CD4-positive, alpha-beta T cell (primary cell): ENCODE measurements around the gene TRIM34. TPM values are rescaled to one million over a fixed set of nuclear protein-coding genes. Genes with fewer than 3 reads are reported as not detected.

Experiments used
- ATAC-seq: fragments of 200-7000 bp; cut with Tn5 transposase; one replicate; pipeline ENCODE4 v1.10.0; 2022; ENCODE audit warnings: mild to moderate bottlenecking; ENCODE audit not compliant: poor library complexity
- CTCF ChIA-PET: fragments of 350-600 bp; sonication (Branson Sonifier 250); formaldehyde crosslinking; loops from one replicate; lab custom pipeline; 2021; ENCODE audit warnings: antibody characterized with exemption, inconsistent platforms; lab: Charles Lee
- POLR2A ChIA-PET: fragments of 350-600 bp; sonication (Branson Sonifier 250); formaldehyde crosslinking; loops from one replicate; lab custom pipeline; 2021; ENCODE audit warnings: antibody characterized with exemption, inconsistent platforms; lab: Charles Lee
- DNase-seq, 14 experiments: peaks; one replicate each; pipeline ENCODE4 v3.0.0-alpha.2; 2013 to 2020; ENCODE audit warnings: mixed read lengths in 2 of 14
- H3K27ac ChIP-seq, 2 donors: one replicate each; pipeline versions ENCODE4 v1.5.1 to v1.7.0; 2013; ENCODE audit warnings: low read length in 2 of 2, low read depth in 1 of 2, mild to moderate bottlenecking in 1 of 2
- H3K27me3 ChIP-seq, 2 experiments: 1 replicate in 1 of 2; 2 replicates in 1 of 2; pipeline versions ENCODE4 v1.6.1 to v1.7.0; 2013; ENCODE audit warnings: low read length in 2 of 2, control low read depth in 1 of 2, mild to moderate bottlenecking in 1 of 2, moderate library complexity in 1 of 2; ENCODE audit not compliant: insufficient read depth in 2 of 2, control insufficient read depth in 1 of 2
- H3K36me3 ChIP-seq: one replicate; pipeline ENCODE4 v1.6.1; 2013; ENCODE audit warnings: low read length, control low read depth; ENCODE audit not compliant: insufficient read depth
- H3K4me1 ChIP-seq: one replicate; pipeline ENCODE4 v1.6.1; 2013; ENCODE audit warnings: low read length, control low read depth; ENCODE audit not compliant: insufficient read depth
- H3K4me3 ChIP-seq: one replicate; pipeline ENCODE4 v1.5.1; 2013; ENCODE audit warnings: mild to moderate bottlenecking, low read length, moderate library complexity
- H3K9me3 ChIP-seq, 2 experiments: 1 replicate in 1 of 2; 2 replicates in 1 of 2; pipeline versions ENCODE4 v1.6.1 to v1.7.0; 2013; ENCODE audit warnings: low read length in 2 of 2, mild to moderate bottlenecking in 2 of 2, control low read depth in 1 of 2, moderate library complexity in 1 of 2; ENCODE audit not compliant: control insufficient read depth in 1 of 2, insufficient read depth in 1 of 2
- H3K27ac Mint-ChIP-seq: one replicate; pipeline ENCODE4 v1.8.0; 2020; ENCODE audit warnings: mixed read lengths
- H3K27me3 Mint-ChIP-seq: one replicate; pipeline ENCODE4 v1.8.0; 2021; ENCODE audit warnings: mixed read lengths
- H3K36me3 Mint-ChIP-seq: one replicate; pipeline ENCODE4 v1.8.0; 2021; ENCODE audit warnings: low read depth, mixed read lengths
- H3K4me1 Mint-ChIP-seq: one replicate; pipeline ENCODE4 v1.8.0; 2021; ENCODE audit warnings: low read depth, mixed read lengths
- H3K4me3 Mint-ChIP-seq: one replicate; pipeline ENCODE4 v1.8.0; 2020; ENCODE audit warnings: mild to moderate bottlenecking, mixed read lengths
- H3K9me3 Mint-ChIP-seq: one replicate; pipeline ENCODE4 v1.8.0; 2020; ENCODE audit warnings: mixed read lengths
- intact Hi-C, 2 experiments: fragments of 100-400 bp; cut with DNase I in 1 of 2; cut with micrococcal nuclease in 1 of 2; formaldehyde crosslinking; loops; one replicate each; pipeline versions ENCODE4 v1.15.1 to v1.9.0; 2023 to 2025; cut with DNase I, micrococcal nuclease
- total RNA-seq, 174 experiments: library from RNA in 2 of 174; stranded (reverse) in 2 of 174; gene quantifications; one replicate each; pipeline ENCODE4 v1.2.3 and lab custom pipeline; 2021 to 2026
- TF ChIP-seq, protein P1 (sequence below): fragments of 200-600 bp; IDR thresholded peaks from one replicate; pipeline ENCODE4 v1.8.0; 2022; ENCODE audit warnings: antibody characterized with exemption, mild to moderate bottlenecking

TRIM34 gene
- total RNA-seq, 2 experiments from 2014 or later, result 3.0 to 3.5 TPM

DNA sequence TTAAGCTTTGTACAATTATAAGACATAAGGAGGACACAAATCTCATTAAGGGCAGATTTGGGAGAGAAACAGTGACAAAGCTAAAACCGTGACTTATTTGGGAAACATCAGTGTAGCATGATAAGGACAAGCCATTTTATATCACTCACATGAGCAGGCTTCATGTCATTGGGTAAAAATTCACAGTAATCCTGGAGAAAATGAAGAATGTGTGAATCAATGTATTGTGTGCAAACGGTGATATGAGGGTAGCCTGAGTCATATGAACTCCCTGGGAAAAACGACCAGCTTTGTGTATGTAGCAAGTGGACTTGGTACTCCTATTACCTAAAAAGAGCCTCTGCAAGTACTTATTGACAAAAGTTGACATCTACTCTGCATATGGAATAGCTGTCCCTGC is 6.0 kb upstream of the TRIM34 start:
- H3K9me3 ChIP-seq, result no peaks in the 10 kb centered on the region
- ChIA-PET POLR2A (no interaction called here), CTCF (interaction anchor here (1.1 kb wide), 1 partner anchor 18 kb away, joined by 3 read pairs; no protein-coding TSS in a partner anchor)
- peaks cover 1% of the 10 kb centered on the region for H3K4me1 ChIP-seq
- Mint-ChIP-seq H3K27ac (no peak overlapping the region), H3K36me3 (no peaks in the 10 kb centered on the region), H3K4me3 (no peak overlapping the region), H3K4me1 (peaks cover 3% of the 10 kb centered on the region), H3K27me3 (no peaks in the 10 kb centered on the region), H3K9me3 (no peaks in the 10 kb centered on the region)
- DNase-seq, result no peak
- no peak for ATAC-seq
- TF ChIP-seq, protein P1, sequence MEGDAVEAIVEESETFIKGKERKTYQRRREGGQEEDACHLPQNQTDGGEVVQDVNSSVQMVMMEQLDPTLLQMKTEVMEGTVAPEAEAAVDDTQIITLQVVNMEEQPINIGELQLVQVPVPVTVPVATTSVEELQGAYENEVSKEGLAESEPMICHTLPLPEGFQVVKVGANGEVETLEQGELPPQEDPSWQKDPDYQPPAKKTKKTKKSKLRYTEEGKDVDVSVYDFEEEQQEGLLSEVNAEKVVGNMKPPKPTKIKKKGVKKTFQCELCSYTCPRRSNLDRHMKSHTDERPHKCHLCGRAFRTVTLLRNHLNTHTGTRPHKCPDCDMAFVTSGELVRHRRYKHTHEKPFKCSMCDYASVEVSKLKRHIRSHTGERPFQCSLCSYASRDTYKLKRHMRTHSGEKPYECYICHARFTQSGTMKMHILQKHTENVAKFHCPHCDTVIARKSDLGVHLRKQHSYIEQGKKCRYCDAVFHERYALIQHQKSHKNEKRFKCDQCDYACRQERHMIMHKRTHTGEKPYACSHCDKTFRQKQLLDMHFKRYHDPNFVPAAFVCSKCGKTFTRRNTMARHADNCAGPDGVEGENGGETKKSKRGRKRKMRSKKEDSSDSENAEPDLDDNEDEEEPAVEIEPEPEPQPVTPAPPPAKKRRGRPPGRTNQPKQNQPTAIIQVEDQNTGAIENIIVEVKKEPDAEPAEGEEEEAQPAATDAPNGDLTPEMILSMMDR, result no peak
- H3K4me3 ChIP-seq, result no peak overlapping the region
- H3K27me3 ChIP-seq, result no peaks in the 10 kb centered on the region
- intact Hi-C loops, result no loop called here
- H3K36me3 ChIP-seq, result no peaks in the 10 kb centered on the region
- no peak overlapping the region for H3K27ac ChIP-seq

DNA sequence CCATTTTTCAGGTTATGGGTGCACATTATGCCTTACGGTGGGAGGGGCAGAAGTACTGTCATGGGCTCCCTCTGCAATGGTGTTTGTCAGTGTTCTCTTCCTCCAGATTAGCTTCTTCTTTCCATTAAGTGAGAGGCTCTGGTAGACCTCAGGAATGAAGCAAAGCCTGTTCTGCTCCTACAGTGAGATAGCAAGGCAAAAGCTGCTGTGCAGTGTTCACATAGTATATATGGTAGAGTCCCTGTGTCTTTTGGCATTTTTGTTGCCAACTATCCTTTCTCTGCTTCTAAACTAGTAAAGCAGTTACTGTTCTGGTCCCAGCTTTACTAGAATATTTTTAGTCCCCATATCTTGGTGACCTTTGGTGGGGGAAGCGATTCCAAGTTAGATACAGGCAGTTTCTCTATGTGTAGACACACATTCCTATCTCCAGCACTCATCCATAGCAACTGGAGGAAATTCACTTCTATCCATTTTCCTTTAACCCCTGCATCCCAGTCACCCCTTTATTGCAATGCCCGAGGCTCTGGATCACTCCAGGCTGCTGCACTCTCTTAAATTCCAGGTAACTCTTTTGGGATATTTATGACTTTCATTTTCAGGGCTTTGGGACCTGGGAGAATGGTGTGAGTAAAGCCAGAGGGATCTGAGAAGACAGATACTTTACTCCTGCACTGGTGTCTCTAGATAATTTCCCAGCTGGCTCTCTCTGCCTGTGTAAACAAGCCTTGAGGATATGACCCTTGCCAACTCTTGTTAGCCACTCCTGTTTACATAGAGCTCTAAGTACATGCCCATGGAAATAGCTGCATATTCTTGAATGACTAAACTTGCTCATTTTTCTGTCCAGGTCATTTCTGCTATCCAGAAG is 3.9 kb upstream of the TRIM34 start:
- POLR2A ChIA-PET, result no interaction called here
- Mint-ChIP-seq H3K27me3 (no peaks in the 10 kb centered on the region), H3K36me3 (peaks cover 5% of the 10 kb centered on the region), H3K4me1 (peaks cover 22% of the 10 kb centered on the region), H3K27ac (no peak overlapping the region), H3K9me3 (no peaks in the 10 kb centered on the region), H3K4me3 (no peak overlapping the region)
- Histone ChIP-seq H3K4me3 (no peak overlapping the region), H3K9me3 (no peaks in the 10 kb centered on the region), H3K36me3 (no peaks in the 10 kb centered on the region), H3K27me3 (no peaks in the 10 kb centered on the region), H3K4me1 (peaks cover 16% of the 10 kb centered on the region), H3K27ac (no peak overlapping the region)
- no peak for ATAC-seq
- intact Hi-C loops, result loop anchor here in 1 of 2 experiments (5.0 to 10.0 kb wide), 2 partner anchors 91 to 614 kb away; partner anchors contain the start of genes CNGA4 and FHIP1B
- DNase-seq, result no peak
- CTCF ChIA-PET, result no interaction called here
- TF ChIP-seq, protein P1, result no peak

DNA sequence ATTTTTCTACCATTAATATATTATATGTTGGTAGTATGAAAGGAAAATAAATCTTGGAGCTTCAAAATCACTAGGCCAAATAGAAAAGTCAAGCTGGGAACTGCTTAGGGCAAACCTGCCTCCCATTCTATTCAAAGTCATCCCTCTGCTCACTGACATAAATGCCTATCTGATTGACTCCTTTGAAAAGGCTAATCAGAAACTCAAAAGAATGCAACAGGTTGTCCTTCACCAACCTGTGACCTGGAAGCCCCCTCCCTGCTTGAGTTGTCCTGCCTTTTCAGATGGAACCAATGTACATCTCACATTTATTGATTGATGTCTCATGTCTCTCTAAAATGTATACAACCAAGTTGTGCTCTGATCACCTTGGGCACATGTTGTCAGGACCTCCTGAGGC is 3.2 kb upstream of the TRIM34 start:
- Histone ChIP-seq H3K9me3 (no peaks in the 10 kb centered on the region), H3K4me1 (peaks cover 20% of the 10 kb centered on the region), H3K36me3 (no peaks in the 10 kb centered on the region), H3K27ac (no peak overlapping the region), H3K4me3 (no peak overlapping the region), H3K27me3 (no peaks in the 10 kb centered on the region)
- DNase-seq (no peak), ATAC-seq (no peak)
- Mint-ChIP-seq H3K36me3 (peaks cover 5% of the 10 kb centered on the region), H3K27ac (no peak overlapping the region), H3K27me3 (no peaks in the 10 kb centered on the region), H3K4me3 (no peak overlapping the region), H3K4me1 (peaks cover 29% of the 10 kb centered on the region), H3K9me3 (no peaks in the 10 kb centered on the region)
- ChIA-PET POLR2A (no interaction called here), CTCF (no interaction called here)
- TF ChIP-seq, protein P1, result no peak
- intact Hi-C loops, result loop anchor here in 1 of 2 experiments (5.0 to 10.0 kb wide), 2 partner anchors 91 to 613 kb away; partner anchors contain the start of genes CNGA4 and FHIP1B
